Measurements from ENCODE around the gene KCNMA1. TPM values are rescaled to one million over a fixed set of nuclear protein-coding genes. Genes with fewer than 3 reads are reported as not detected.
A peak's percentile ranks its signal among the peaks of the same experiment; 100 is the strongest.

The KCNMA1 gene
- total RNA-seq, 1 experiment from 2014 or later: 143 TPM

- Histone ChIP-seq H2AFZ (ENCODE audit: low read length) (no peak overlapping the region), H3K4me3 (ENCODE audit: low read length) (no peak overlapping the region), H3K4me2 (ENCODE audit: low read length) (no peak overlapping the region), H3K27me3 (ENCODE audit: low read length) (no peaks in the 10 kb centered on the region), H3K79me2 (ENCODE audit: low read length) (no peaks in the 10 kb centered on the region), H3K27ac (ENCODE audit: low read length) (no peak overlapping the region), H3K4me1 (ENCODE audit: insufficient read depth, low read length) (peaks cover 12% of the 10 kb centered on the region; the same call in 1 of the 2 replicates), H3K9ac (ENCODE audit: low read length) (no peak overlapping the region), H3F3A (ENCODE audit: low read length, unreplicated experiment) (no peaks in the 10 kb centered on the region), H3K9me3 (ENCODE audit: low read length) (no peaks in the 10 kb centered on the region), H4K20me1 (ENCODE audit: low read length) (no peaks in the 10 kb centered on the region), H3K9me2 (replicated peaks; ENCODE audit: low read length) (no peaks in the 10 kb centered on the region), H3K36me3 (ENCODE audit: low read depth, low read length) (0 out of 2 replicates have a peak, but pooled peaks cover 2% of the 10 kb centered on the region)
- CTCF ChIA-PET: no interaction called here
- no TSS peak for BruUV-seq (replicated peaks)
- peak; percentile 52 for DNase-seq
- no peak for TF ChIP-seq CTCF (conservative IDR thresholded peaks at IDR 0.05; ENCODE audit: low read depth, low read length)
- no peak for TF ChIP-seq EZH2 (IDR thresholded peaks at IDR 0.05; ENCODE audit: low read length, unreplicated experiment)
- TF ChIP-seq EZH2phosphoT487 (IDR thresholded peaks at IDR 0.05; ENCODE audit: borderline replicate concordance, low read length): no peak
- ATAC-seq: peak; percentile 47
- intact Hi-C loops (cut with micrococcal nuclease): no loop called here
- POLR2A ChIA-PET (ENCODE audit: unreplicated experiment): interaction anchor here (0.7 kb wide), 1 partner anchor 115 kb away, joined by 3 read pairs; no protein-coding TSS in a partner anchor
Observed at GRCh38 chr10:77319557-77319956, 318.1 kb downstream of the KCNMA1 start.

GRCh38 chr10:77318739-77319138 lies 318.9 kb downstream of the KCNMA1 start:
- intact Hi-C loops (cut with micrococcal nuclease): no loop called here
- H3K4me2 ChIP-seq (ENCODE audit: low read length): no peak overlapping the region
- H3K9me2 ChIP-seq (replicated peaks; ENCODE audit: low read length): no peaks in the 10 kb centered on the region
- BruUV-seq (replicated peaks): no TSS peak
- ATAC-seq (peak; percentile 21; the same call in 1 of the 2 replicates), DNase-seq (peak; percentile 71)
- H3K36me3 ChIP-seq (ENCODE audit: low read depth, low read length): 0 out of 2 replicates have a peak, but pooled peaks cover 2% of the 10 kb centered on the region
- no peaks in the 10 kb centered on the region for H3K79me2 ChIP-seq (ENCODE audit: low read length)
- no peaks in the 10 kb centered on the region for H3K27me3 ChIP-seq (ENCODE audit: low read length)
- H3K27ac ChIP-seq (ENCODE audit: low read length): no peak overlapping the region
- no peak overlapping the region for H3K4me3 ChIP-seq (ENCODE audit: low read length)
- no peak overlapping the region for H2AFZ ChIP-seq (ENCODE audit: low read length)
- no peak for TF ChIP-seq EZH2phosphoT487 (IDR thresholded peaks at IDR 0.05; ENCODE audit: borderline replicate concordance, low read length)
- TF ChIP-seq EZH2 (IDR thresholded peaks at IDR 0.05; ENCODE audit: low read length, unreplicated experiment): no peak
- no peak for TF ChIP-seq CTCF (conservative IDR thresholded peaks at IDR 0.05; ENCODE audit: low read depth, low read length)
- no peaks in the 10 kb centered on the region for H3K9me3 ChIP-seq (ENCODE audit: low read length)
- H3K9ac ChIP-seq (ENCODE audit: low read length): no peak overlapping the region
- H3K4me1 ChIP-seq (ENCODE audit: insufficient read depth, low read length): peaks cover 12% of the 10 kb centered on the region; the same call in 1 of the 2 replicates
- CTCF ChIA-PET: no interaction called here
- POLR2A ChIA-PET (ENCODE audit: unreplicated experiment): interaction anchor here (0.7 kb wide), 1 partner anchor 114 kb away, joined by 3 read pairs; no protein-coding TSS in a partner anchor
- no peaks in the 10 kb centered on the region for H4K20me1 ChIP-seq (ENCODE audit: low read length)
- H3F3A ChIP-seq (ENCODE audit: low read length, unreplicated experiment): no peaks in the 10 kb centered on the region

- BruUV-seq (replicated peaks): no TSS peak
- no peaks in the 10 kb centered on the region for H3K9me2 ChIP-seq (replicated peaks; ENCODE audit: low read length)
- H3K4me1 ChIP-seq (ENCODE audit: insufficient read depth, low read length): peaks cover 10% of the 10 kb centered on the region; the same call in 1 of the 2 replicates
- H3K9ac ChIP-seq (ENCODE audit: low read length): no peak overlapping the region
- TF ChIP-seq CTCF (conservative IDR thresholded peaks at IDR 0.05; ENCODE audit: low read depth, low read length): no peak
- no peak for TF ChIP-seq EZH2 (IDR thresholded peaks at IDR 0.05; ENCODE audit: low read length, unreplicated experiment)
- no peak for TF ChIP-seq EZH2phosphoT487 (IDR thresholded peaks at IDR 0.05; ENCODE audit: borderline replicate concordance, low read length)
- no peaks in the 10 kb centered on the region for H3K9me3 ChIP-seq (ENCODE audit: low read length)
- no peak for ATAC-seq
- intact Hi-C loops (cut with micrococcal nuclease): no loop called here
- no peak overlapping the region for H3K4me3 ChIP-seq (ENCODE audit: low read length)
- no peaks in the 10 kb centered on the region for H3F3A ChIP-seq (ENCODE audit: low read length, unreplicated experiment)
- no peaks in the 10 kb centered on the region for H3K36me3 ChIP-seq (ENCODE audit: low read depth, low read length)
- no peak overlapping the region for H3K4me2 ChIP-seq (ENCODE audit: low read length)
- ChIA-PET CTCF (no interaction called here), POLR2A (ENCODE audit: unreplicated experiment) (no interaction called here)
- H4K20me1 ChIP-seq (ENCODE audit: low read length): no peaks in the 10 kb centered on the region
- no peak overlapping the region for H2AFZ ChIP-seq (ENCODE audit: low read length)
- H3K79me2 ChIP-seq (ENCODE audit: low read length): no peaks in the 10 kb centered on the region
- no peak for DNase-seq
- H3K27ac ChIP-seq (ENCODE audit: low read length): no peak overlapping the region
- H3K27me3 ChIP-seq (ENCODE audit: low read length): no peaks in the 10 kb centered on the region
Observed at GRCh38 chr10:77317221-77317620, 320.4 kb downstream of the KCNMA1 start.

Measured in PC-3 (cell line).